Measurements from ENCODE around the gene PPP5C.

DNA sequence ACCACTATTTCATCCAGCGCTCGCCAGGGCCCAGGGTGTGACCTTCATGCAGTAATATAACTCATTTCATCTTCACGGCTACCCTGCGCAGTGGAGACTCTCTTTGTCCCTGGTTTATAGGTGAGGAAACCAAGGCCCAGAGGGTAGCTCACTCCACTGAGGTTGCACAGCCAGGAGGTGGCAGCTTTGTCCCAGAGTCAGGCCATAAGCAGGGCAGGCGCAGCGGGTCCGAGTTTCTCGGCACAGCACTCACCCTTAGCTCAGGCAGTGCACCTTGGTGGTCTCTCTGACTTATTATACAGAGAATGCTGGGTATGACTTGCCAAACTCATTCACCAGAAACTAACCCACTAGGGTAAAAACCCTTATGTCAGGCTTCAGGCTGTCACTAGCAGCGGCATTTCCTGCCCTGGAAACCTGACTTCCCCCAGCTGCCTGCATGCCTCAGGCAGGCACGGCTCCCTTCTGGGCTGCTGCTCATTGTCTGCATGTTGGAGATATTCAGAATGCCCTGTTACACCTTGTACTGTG lies 24.5 kb downstream of the PPP5C start:
- TF ChIP-seq EZH2 (IDR thresholded peaks at IDR 0.05) (no peak), POLR2AphosphoS5 (IDR thresholded peaks at IDR 0.05; ENCODE audit: borderline replicate concordance, low read depth, low read length) (no peak), FOXP2 (optimal IDR thresholded peaks at IDR 0.05; ENCODE audit: control extremely low read depth, extremely low read length, insufficient read depth) (no peak)

Data from SK-N-MC (cell line).